HepG2 (cell line): Measurements from ENCODE around the gene FILIP1. TPM values are rescaled to one million over a fixed set of nuclear protein-coding genes. Genes with fewer than 3 reads are reported as not detected.

Experiments used
- ATAC-seq: fragments of 200-7000 bp; cut with Tn5 transposase; 3 replicates; pipeline ENCODE4 v1.9.1; 2020; ENCODE audit warnings: mild to moderate bottlenecking, moderate library complexity
- BruUV-seq: library from RNA; stranded (reverse); fragments of 400-500 nt; replicated peaks from 2 replicates; lab custom pipeline; 2021; lab: Mats Ljungman, UMichigan
- CTCF ChIA-PET: fragments of 300-600 bp; formaldehyde crosslinking; extraction: SDS; loops from one replicate; lab custom pipeline; 2021; ENCODE audit warnings: low total read pairs, inconsistent platforms, low intra/inter-chr PET ratio; lab: Yijun Ruan, JAX
- POLR2A ChIA-PET: fragments of 350-600 bp; sonication (Branson Sonifier 250); formaldehyde crosslinking; loops from one replicate; lab custom pipeline; 2020; ENCODE audit warnings: antibody characterized with exemption, inconsistent platforms; lab: Yijun Ruan, JAX
- DNase-seq: peaks from one replicate; pipeline ENCODE4 v3.0.0-alpha.2; 2015; ENCODE audit warnings: low spot score
- FAIRE-seq: peaks from 3 replicates; lab custom pipeline; 2011; peaks lifted over from hg19 to GRCh38; lab: Jason Lieb, UNC
- H2AFZ ChIP-seq: one replicate; pipeline ENCODE4 v1.6.1; 2011; ENCODE audit warnings: low read length, inconsistent platforms
- H3K27ac ChIP-seq: fragments of 300-600 bp; 3 replicates; pipeline ENCODE4 v1.8.0; 2011; ENCODE audit warnings: mixed run types, mild to moderate bottlenecking, mixed read lengths, low read length, inconsistent platforms; ENCODE audit not compliant: insufficient read depth; ENCODE audit errors: extremely low read length
- H3K27me3 ChIP-seq, 2 experiments: fragments of 200-600 bp in 1 of 2; 2 replicates in 1 of 2; 3 replicates in 1 of 2; pipeline versions ENCODE4 v1.6.0 to v1.8.0; 2011; ENCODE audit warnings: low read length in 2 of 2, mild to moderate bottlenecking in 2 of 2, moderate library complexity in 2 of 2, inconsistent platforms in 1 of 2; ENCODE audit not compliant: insufficient read depth in 2 of 2, control insufficient read depth in 1 of 2
- H3K36me3 ChIP-seq, 2 experiments: fragments of 200-600 bp in 1 of 2; replicated peaks in 1 of 2; 2 replicates in 1 of 2; 3 replicates in 1 of 2; pipeline versions ENCODE4 v1.5.1 to v1.8.0; 2011; ENCODE audit warnings: low read length in 2 of 2, inconsistent platforms in 1 of 2; ENCODE audit not compliant: insufficient read depth in 2 of 2, control insufficient read depth in 1 of 2
- H3K4me1 ChIP-seq: 2 replicates; pipeline ENCODE4 v1.5.1; 2012; ENCODE audit warnings: low read length, inconsistent platforms; ENCODE audit not compliant: insufficient read depth
- H3K4me2 ChIP-seq: 2 replicates; pipeline ENCODE4 v1.6.0; 2011; ENCODE audit warnings: low read depth, low read length, inconsistent platforms
- H3K4me3 ChIP-seq, 3 experiments: fragments of 200-600 bp in 1 of 3; sonication (generic), shearing (Covaris generic) in 1 of 3; replicated peaks in 1 of 3; 2 replicates each; pipeline ENCODE4 v1.5.1; 2011 to 2016; ENCODE audit warnings: low read length in 3 of 3, inconsistent platforms in 2 of 3, low read depth in 2 of 3, mild to moderate bottlenecking in 2 of 3, control low read depth in 1 of 3, mixed read lengths in 1 of 3; ENCODE audit not compliant: insufficient read depth in 1 of 3
- H3K79me2 ChIP-seq: one replicate; pipeline ENCODE4 v1.6.1; 2011; ENCODE audit warnings: low read length, inconsistent platforms; ENCODE audit not compliant: insufficient read depth
- H3K9ac ChIP-seq: 2 replicates; pipeline ENCODE4 v1.6.0; 2011; ENCODE audit warnings: mild to moderate bottlenecking, low read depth, low read length, inconsistent platforms; ENCODE audit not compliant: insufficient read depth
- H3K9me3 ChIP-seq: 2 replicates; pipeline ENCODE4 v1.5.1; 2012; ENCODE audit warnings: mild to moderate bottlenecking, low read length
- H4K20me1 ChIP-seq: 2 replicates; pipeline ENCODE4 v1.6.0; 2011; ENCODE audit warnings: inconsistent platforms, mild to moderate bottlenecking, low read length, moderate library complexity; ENCODE audit not compliant: insufficient read depth
- CENPT ChIP-seq: sonication (generic); formaldehyde crosslinking; IDR thresholded peaks from 2 replicates; pipeline ENCODE4 v1.8.0; 2022; ENCODE audit warnings: low read depth, mild to moderate bottlenecking, moderate library complexity, missing genetic modification reagents
- PRPF4 ChIP-seq: fragments of 200-400 bp; formaldehyde crosslinking; IDR thresholded peaks from 2 replicates; pipeline ENCODE4 v1.6.1; 2016; ENCODE audit warnings: low read length, low read depth; ENCODE audit not compliant: poor library complexity, severe bottlenecking
- RARG ChIP-seq: sonication (generic); formaldehyde crosslinking; IDR thresholded peaks from 2 replicates; pipeline ENCODE4 v1.4.0; 2020; ENCODE audit warnings: low read depth, mild to moderate bottlenecking, missing genetic modification reagents
- SALL1 ChIP-seq: sonication (generic); formaldehyde crosslinking; IDR thresholded peaks from 2 replicates; pipeline ENCODE4 v1.8.0; 2022; ENCODE audit warnings: mild to moderate bottlenecking, missing genetic modification reagents
- SNAPC4 ChIP-seq: sonication (generic); formaldehyde crosslinking; IDR thresholded peaks from 2 replicates; pipeline ENCODE4 v1.4.0; 2020; ENCODE audit warnings: mild to moderate bottlenecking, missing genetic modification reagents
- ZFP41 ChIP-seq: sonication (generic); formaldehyde crosslinking; IDR thresholded peaks from 2 replicates; pipeline ENCODE4 v1.4.0; 2020; ENCODE audit warnings: mild to moderate bottlenecking, missing genetic modification reagents, borderline replicate concordance
- ZNF17 ChIP-seq: sonication (generic); formaldehyde crosslinking; IDR thresholded peaks from 2 replicates; pipeline ENCODE4 v1.5.0; 2020; ENCODE audit warnings: mild to moderate bottlenecking, missing genetic modification reagents
- ZNF253 ChIP-seq: sonication (generic); formaldehyde crosslinking; IDR thresholded peaks from 2 replicates; pipeline ENCODE4 v1.8.0; 2022; ENCODE audit warnings: mild to moderate bottlenecking, missing genetic modification reagents, borderline replicate concordance
- ZNF296 ChIP-seq: sonication (generic); formaldehyde crosslinking; conservative IDR thresholded peaks from 2 replicates; pipeline ENCODE4 v1.5.0; 2020; ENCODE audit warnings: mild to moderate bottlenecking, missing genetic modification reagents
- ZNF430 ChIP-seq: sonication (generic); formaldehyde crosslinking; IDR thresholded peaks from 2 replicates; pipeline ENCODE4 v1.9.0; 2021; ENCODE audit warnings: mild to moderate bottlenecking, missing genetic modification reagents
- ZNF737 ChIP-seq: sonication (generic); formaldehyde crosslinking; IDR thresholded peaks from 2 replicates; pipeline ENCODE4 v1.5.0; 2020; ENCODE audit warnings: missing genetic modification reagents, mild to moderate bottlenecking, borderline replicate concordance
- WGBS: methylation state at CpG from one replicate; pipeline ENCODE4 v1.1.6; 2017; ENCODE audit warnings: low lambda C conversion rate; 5-methylcytosine and 5-hydroxymethylcytosine counted together
- in situ Hi-C: cut with HindIII; loops from 2 replicates; pipeline ENCODE4 v1.10.0; 2017; ENCODE audit warnings: low pct_unique_long_range_greater_than_20kb; ENCODE audit not compliant: extremely low pct_ligation_motif_present
- intact Hi-C: fragments of 100-400 bp; cut with micrococcal nuclease; formaldehyde crosslinking; loops from one replicate; pipeline ENCODE4 v1.10.0; 2022; ENCODE audit not compliant: unreplicated experiment
- polyA plus RNA-seq, 8 experiments: library from polyadenylated mRNA; depleted of rRNA in 3 of 8; stranded (reverse) in 7 of 8; unstranded in 1 of 8; fragments of >200 nt; fragmentation: Illumina TruSeq in 4 of 8; extraction: Trizol in 4 of 8; gene quantifications; 2 replicates each; pipeline versions ENCODE4 v1.2.1 to v1.2.3, GENCODE V29; 2011 to 2016; ENCODE audit warnings: low read depth in 4 of 8, missing spikeins in 1 of 8, mixed read lengths in 1 of 8; ENCODE audit not compliant: insufficient read depth in 1 of 8
- total RNA-seq, 5 experiments: library from RNA; depleted of rRNA; stranded (reverse); fragments of >200 nt; fragmentation: Illumina TruSeq; extraction: Trizol; gene quantifications; 2 replicates each; pipeline ENCODE4 v1.2.3, GENCODE V29; 2016; ENCODE audit warnings: low read depth in 1 of 5
- TF ChIP-seq, protein P1 (sequence below), 2 experiments: sonication (generic) in 1 of 2; formaldehyde crosslinking in 1 of 2; IDR thresholded peaks; 2 replicates each; pipeline versions ENCODE4 v1.4.0 to v1.6.1; 2018 to 2020; ENCODE audit warnings: missing genetic modification reagents in 2 of 2, borderline replicate concordance in 1 of 2, low read depth in 1 of 2, mild to moderate bottlenecking in 1 of 2, missing biosample characterization in 1 of 2
- TF ChIP-seq, protein P2 (sequence below): IDR thresholded peaks from 2 replicates; pipeline ENCODE4 v1.6.1; 2016

The FILIP1 gene
- total and polyA plus RNA-seq, 2 of the 13 experiments (the other 11 are each of a cell fraction or from before 2014, with no cell fraction given), result not detected

GRCh38 chr6:75463061-75463460, 30.5 kb downstream of the FILIP1 start:
- Histone ChIP-seq H3K27me3 (no peaks in the 10 kb centered on the region; a peak in 1 of 5 replicates), H3K9ac (no peak overlapping the region), H3K79me2 (no peaks in the 10 kb centered on the region), H3K36me3 (no peaks in the 10 kb centered on the region), H3K27ac (no peak overlapping the region), H2AFZ (no peak overlapping the region), H3K4me3 (no peak overlapping the region), H3K4me1 (no peaks in the 10 kb centered on the region)
- BruUV-seq, result no TSS peak
- in situ Hi-C loops, result no loop called here
- ATAC-seq, result no peak
- DNase-seq, result no peak
- TF ChIP-seq ZNF737 (CRISPR knock-in tag), result no peak
- TF ChIP-seq, protein P1, sequence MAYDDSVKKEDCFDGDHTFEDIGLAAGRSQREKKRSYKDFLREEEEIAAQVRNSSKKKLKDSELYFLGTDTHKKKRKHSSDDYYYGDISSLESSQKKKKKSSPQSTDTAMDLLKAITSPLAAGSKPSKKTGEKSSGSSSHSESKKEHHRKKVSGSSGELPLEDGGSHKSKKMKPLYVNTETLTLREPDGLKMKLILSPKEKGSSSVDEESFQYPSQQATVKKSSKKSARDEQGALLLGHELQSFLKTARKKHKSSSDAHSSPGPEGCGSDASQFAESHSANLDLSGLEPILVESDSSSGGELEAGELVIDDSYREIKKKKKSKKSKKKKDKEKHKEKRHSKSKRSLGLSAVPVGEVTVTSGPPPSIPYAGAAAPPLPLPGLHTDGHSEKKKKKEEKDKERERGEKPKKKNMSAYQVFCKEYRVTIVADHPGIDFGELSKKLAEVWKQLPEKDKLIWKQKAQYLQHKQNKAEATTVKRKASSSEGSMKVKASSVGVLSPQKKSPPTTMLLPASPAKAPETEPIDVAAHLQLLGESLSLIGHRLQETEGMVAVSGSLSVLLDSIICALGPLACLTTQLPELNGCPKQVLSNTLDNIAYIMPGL (CRISPR knock-in tag; IDR thresholded peaks at IDR 0.05; ENCODE audit: borderline replicate concordance in 1 of 2, low read depth in 1 of 2), result no peak
- no peak for TF ChIP-seq ZNF17
- TF ChIP-seq CENPT (CRISPR knock-in tag), result no peak
- TF ChIP-seq, protein P2, sequence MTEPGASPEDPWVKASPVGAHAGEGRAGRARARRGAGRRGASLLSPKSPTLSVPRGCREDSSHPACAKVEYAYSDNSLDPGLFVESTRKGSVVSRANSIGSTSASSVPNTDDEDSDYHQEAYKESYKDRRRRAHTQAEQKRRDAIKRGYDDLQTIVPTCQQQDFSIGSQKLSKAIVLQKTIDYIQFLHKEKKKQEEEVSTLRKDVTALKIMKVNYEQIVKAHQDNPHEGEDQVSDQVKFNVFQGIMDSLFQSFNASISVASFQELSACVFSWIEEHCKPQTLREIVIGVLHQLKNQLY (CRISPR knock-in tag), result no peak
- TF ChIP-seq RARG (CRISPR knock-in tag), result no peak
- TF ChIP-seq SNAPC4 (CRISPR knock-in tag), result no peak
- no peak for TF ChIP-seq ZFP41 (CRISPR knock-in tag)
- TF ChIP-seq SALL1 (CRISPR knock-in tag), result no peak
- no peak for TF ChIP-seq ZNF253 (CRISPR knock-in tag)
- TF ChIP-seq PRPF4, result no peak
- no peak for TF ChIP-seq ZNF296 (CRISPR knock-in tag)
- TF ChIP-seq ZNF430 (CRISPR knock-in tag), result no peak
- TF ChIP-seq, all 625 proteins: peak for 0
- H4K20me1 ChIP-seq, result no peaks in the 10 kb centered on the region
- no peak for FAIRE-seq
- H3K4me2 ChIP-seq, result no peak overlapping the region
- WGBS, result 78% methylated on average over 5 of the region's 5 CpGs
- intact Hi-C loops, result no loop called here
- CTCF ChIA-PET, result no interaction called here
- no peaks in the 10 kb centered on the region for H3K9me3 ChIP-seq
- POLR2A ChIA-PET, result no interaction called here
